H1 (cell line): ENCODE data around the gene TMEM97.

Source experiments
- CTCF ChIP-seq, 3 experiments: IDR thresholded peaks; 1 replicate in 2 of 3; 2 replicates in 1 of 3; pipeline versions ENCODE4 v1.5.1 to v1.6.1; 2011; ENCODE audit warnings: low read length in 3 of 3, mild to moderate bottlenecking in 3 of 3, inconsistent platforms in 2 of 3, low read depth in 1 of 3, moderate library complexity in 1 of 3; ENCODE audit not compliant: insufficient read depth in 1 of 3; ENCODE audit errors: control extremely low read depth in 1 of 3
- E2F6 ChIP-seq: IDR thresholded peaks from 2 replicates; pipeline ENCODE4 v1.6.1; 2012; ENCODE audit warnings: inconsistent platforms
- JUN ChIP-seq: IDR thresholded peaks from 2 replicates; pipeline ENCODE4 v1.6.1; 2011; ENCODE audit warnings: low read depth, mild to moderate bottlenecking, improper control_type of control experiment, low read length
- PHF8 ChIP-seq: fragments of 200-600 bp; sonication (generic); conservative IDR thresholded peaks from 2 replicates; pipeline ENCODE4 v1.7.1; 2012; ENCODE audit warnings: low read depth, mild to moderate bottlenecking, inconsistent platforms, low read length, moderate library complexity
- TF ChIP-seq, protein P1 (sequence below): IDR thresholded peaks from 2 replicates; pipeline ENCODE4 v1.6.1; 2011; ENCODE audit warnings: low read length, improper control_type of control experiment

DNA sequence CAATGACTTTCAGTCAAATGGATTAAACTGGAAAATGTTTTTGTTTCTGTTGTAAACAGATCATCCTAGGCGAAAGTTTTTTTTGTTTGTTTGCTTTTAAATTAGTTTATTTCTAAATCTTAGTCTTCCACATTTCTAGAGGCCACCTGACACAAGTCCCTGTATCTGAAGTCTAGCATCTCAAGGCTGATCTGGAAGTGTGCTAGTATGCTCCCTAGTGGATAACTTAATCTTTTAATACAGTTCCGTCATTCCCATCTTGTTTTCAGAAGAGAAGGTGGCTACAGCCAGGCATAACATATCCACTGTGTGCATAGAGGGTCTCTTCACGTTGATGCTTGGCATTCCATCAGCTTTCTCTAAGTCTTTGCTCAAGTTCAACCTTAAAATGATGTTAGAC lies 8.7 kb downstream of the TMEM97 start:
- TF ChIP-seq PHF8, result no peak
- TF ChIP-seq, protein P1, sequence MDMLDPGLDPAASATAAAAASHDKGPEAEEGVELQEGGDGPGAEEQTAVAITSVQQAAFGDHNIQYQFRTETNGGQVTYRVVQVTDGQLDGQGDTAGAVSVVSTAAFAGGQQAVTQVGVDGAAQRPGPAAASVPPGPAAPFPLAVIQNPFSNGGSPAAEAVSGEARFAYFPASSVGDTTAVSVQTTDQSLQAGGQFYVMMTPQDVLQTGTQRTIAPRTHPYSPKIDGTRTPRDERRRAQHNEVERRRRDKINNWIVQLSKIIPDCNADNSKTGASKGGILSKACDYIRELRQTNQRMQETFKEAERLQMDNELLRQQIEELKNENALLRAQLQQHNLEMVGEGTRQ, result no peak
- TF ChIP-seq JUN, result no peak
- TF ChIP-seq CTCF (IDR thresholded peaks at IDR 0.05; ENCODE audit: control extremely low read depth in 1 of 3, insufficient read depth in 1 of 3, low read depth in 1 of 3, low read length in 3 of 3), result no peak
- TF ChIP-seq E2F6, result no peak
